GM18909 (cell line): ENCODE results near the gene HSPA4.
A peak's percentile ranks its signal among the peaks of the same experiment; 100 is the strongest.

Source experiments
- ATAC-seq: cut with Tn5 transposase; IDR thresholded peaks from one replicate; pipeline ENCODE4 v1.9.1; 2021; ENCODE audit warnings: mild to moderate bottlenecking; ENCODE audit not compliant: unreplicated experiment, poor library complexity

HSPA4 gene

GRCh38 chr5:133048993-133049725 is 2.7 kb upstream of the HSPA4 start:
- ATAC-seq: no peak

GRCh38 chr5:133049726-133050048 is 2.1 kb upstream of the HSPA4 start:
- no peak for ATAC-seq

- no peak for ATAC-seq
These were observed 1.3 kb upstream of the HSPA4 start for GRCh38 chr5:133050521-133050920.

GRCh38 chr5:133051061-133051541 is 712 bp upstream of the HSPA4 start:
- ATAC-seq: no peak

- peak; percentile 34 for ATAC-seq
These were observed 733 bp downstream of the HSPA4 start for GRCh38 chr5:133052317-133053175.

- ATAC-seq: no peak
These were observed 1.6 kb downstream of the HSPA4 start for GRCh38 chr5:133053448-133053847.

GRCh38 chr5:133054697-133055471 is 3.1 kb downstream of the HSPA4 start:
- ATAC-seq: no peak

- ATAC-seq: no peak
These were observed 5.1 kb downstream of the HSPA4 start for GRCh38 chr5:133056891-133057290.

- no peak for ATAC-seq
These were observed 7.8 kb downstream of the HSPA4 start for GRCh38 chr5:133059621-133060020.

GRCh38 chr5:133062276-133062675 is 10.5 kb downstream of the HSPA4 start:
- no peak for ATAC-seq

- no peak for ATAC-seq
These were observed 12.2 kb downstream of the HSPA4 start for GRCh38 chr5:133063965-133064364.

GRCh38 chr5:133065471-133065870 is 13.7 kb downstream of the HSPA4 start:
- no peak for ATAC-seq

GRCh38 chr5:133066045-133066444 is 14.2 kb downstream of the HSPA4 start:
- no peak for ATAC-seq

- no peak for ATAC-seq
These were observed 20.2 kb downstream of the HSPA4 start for GRCh38 chr5:133072021-133072420.

GRCh38 chr5:133075572-133076536 is 24.0 kb downstream of the HSPA4 start:
- ATAC-seq: no peak

- no peak for ATAC-seq
These were observed 27.2 kb downstream of the HSPA4 start for GRCh38 chr5:133079048-133079447.

GRCh38 chr5:133081036-133081435 is 29.2 kb downstream of the HSPA4 start:
- ATAC-seq: no peak

GRCh38 chr5:133081703-133082102 is 29.9 kb downstream of the HSPA4 start:
- ATAC-seq: no peak

- ATAC-seq: no peak
These were observed 30.3 kb downstream of the HSPA4 start for GRCh38 chr5:133082128-133082527.

- no peak for ATAC-seq
These were observed 32.1 kb downstream of the HSPA4 start for GRCh38 chr5:133083901-133084300.
